Stomach (tissue), 4 donors: Measurements from ENCODE around the gene SIX3.

Source experiments
- CTCF ChIP-seq, 7 experiments: fragments of 450-650 bp in 4 of 7; fragments of 200-600 bp in 3 of 7; sonication (generic) in 3 of 7; IDR thresholded peaks; one replicate each; pipeline ENCODE4 v1.5.1; 2016 to 2019; ENCODE audit warnings: antibody characterized with exemption in 7 of 7, control low read depth in 2 of 7, mild to moderate bottlenecking in 1 of 7
- POLR2A ChIP-seq, 4 donors: fragments of 450-650 bp; IDR thresholded peaks; one replicate each; pipeline ENCODE4 v1.6.1; 2016; ENCODE audit warnings: antibody characterized with exemption in 4 of 4, control low read depth in 2 of 4, mild to moderate bottlenecking in 1 of 4, moderate library complexity in 1 of 4
- POLR2AphosphoS5 ChIP-seq, 3 donors: sonication (generic); formaldehyde crosslinking; IDR thresholded peaks; one replicate each; pipeline ENCODE4 v1.6.1; 2016; ENCODE audit warnings: antibody characterized with exemption in 3 of 3

GRCh38 chr2:44945676-44946371 lies 4.3 kb downstream of the SIX3 start:
- TF ChIP-seq POLR2A (IDR thresholded peaks at IDR 0.05) (no peak), POLR2AphosphoS5 (IDR thresholded peaks at IDR 0.05) (no peak), CTCF (IDR thresholded peaks at IDR 0.05) (no peak)
